BLaER1 (cell line): ENCODE results near the gene MAP3K14.
A peak's percentile ranks its signal among the peaks of the same experiment; 100 is the strongest.

Source experiments
- H3K27ac ChIP-seq: shearing (Covaris generic); formaldehyde crosslinking; 2 replicates; pipeline ENCODE4 v1.8.1; 2022
- H3K27me3 ChIP-seq: shearing (Covaris generic); formaldehyde crosslinking; 2 replicates; pipeline ENCODE4 v1.8.1; 2022
- H3K36me3 ChIP-seq: shearing (Covaris generic); formaldehyde crosslinking; 2 replicates; pipeline ENCODE4 v1.8.1; 2022
- H3K4me1 ChIP-seq: shearing (Covaris generic); formaldehyde crosslinking; 2 replicates; pipeline ENCODE4 v1.8.1; 2022
- H3K4me2 ChIP-seq: shearing (Covaris generic); formaldehyde crosslinking; 2 replicates; pipeline ENCODE4 v1.8.1; 2022
- H3K4me3 ChIP-seq: shearing (Covaris generic); formaldehyde crosslinking; 2 replicates; pipeline ENCODE4 v1.8.1; 2022
- H3K9ac ChIP-seq: shearing (Covaris generic); formaldehyde crosslinking; 2 replicates; pipeline ENCODE4 v1.8.1; 2022
- H3K9me3 ChIP-seq: shearing (Covaris generic); formaldehyde crosslinking; 2 replicates; pipeline ENCODE4 v1.8.1; 2022
- H4K20me1 ChIP-seq: shearing (Covaris generic); formaldehyde crosslinking; 2 replicates; pipeline ENCODE4 v1.8.1; 2022
- Cebpa-rat ChIP-seq: shearing (Covaris generic); IDR thresholded peaks from 2 replicates; pipeline ENCODE4 v1.8.1; 2022

Gene MAP3K14

DNA sequence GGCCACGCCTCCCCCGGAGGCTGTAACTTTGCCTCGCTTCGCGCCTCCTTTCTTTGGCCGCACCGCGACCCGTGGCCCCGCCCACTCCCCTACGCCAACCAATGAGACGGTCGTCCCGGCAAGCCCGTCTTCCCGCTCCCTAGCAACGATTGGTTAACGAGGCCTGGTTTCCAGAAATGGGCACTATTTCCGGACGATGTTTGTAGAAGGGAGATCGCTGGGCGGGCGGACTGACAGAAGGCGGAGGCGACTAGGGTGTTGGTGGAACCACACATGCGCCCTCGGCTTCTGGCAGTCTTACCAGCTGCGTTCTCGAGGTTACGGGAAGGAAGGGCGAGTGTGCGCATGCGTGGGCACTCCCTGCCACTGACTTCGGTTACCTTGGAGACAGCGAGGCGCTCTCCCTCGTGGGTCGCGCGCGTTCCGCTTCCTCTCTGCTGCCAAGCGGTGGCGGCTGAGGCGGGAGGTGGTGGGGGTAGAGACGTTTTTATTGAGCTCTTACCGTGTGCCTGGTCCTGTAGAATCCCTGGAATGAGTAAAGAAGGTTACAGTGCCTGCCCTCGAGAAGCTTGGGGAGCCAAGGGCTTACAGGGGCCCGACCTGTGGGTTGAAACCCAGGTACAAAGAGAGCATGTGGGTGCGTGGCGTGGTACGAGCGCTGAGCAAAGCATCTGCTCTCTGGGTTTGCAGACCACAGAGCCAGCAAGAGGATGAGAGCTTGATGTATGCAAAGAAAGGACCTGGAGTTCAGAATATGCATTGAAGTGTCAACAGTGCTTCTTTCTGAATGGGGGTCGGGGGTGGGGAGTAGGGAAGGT, 500 bp upstream of the MAP3K14 start:
- Histone ChIP-seq H3K4me2 (peak overlapping the region; percentile 89), H3K36me3 (no peaks in the 10 kb centered on the region), H4K20me1 (peaks cover 13% of the 10 kb centered on the region), H3K9ac (peak overlapping the region; percentile 96), H3K4me1 (peaks cover 58% of the 10 kb centered on the region), H3K27ac (peak overlapping the region; percentile 93), H3K27me3 (no peaks in the 10 kb centered on the region), H3K4me3 (peak overlapping the region; percentile 93), H3K9me3 (no peaks in the 10 kb centered on the region)
- no peak for TF ChIP-seq Cebpa-rat

DNA sequence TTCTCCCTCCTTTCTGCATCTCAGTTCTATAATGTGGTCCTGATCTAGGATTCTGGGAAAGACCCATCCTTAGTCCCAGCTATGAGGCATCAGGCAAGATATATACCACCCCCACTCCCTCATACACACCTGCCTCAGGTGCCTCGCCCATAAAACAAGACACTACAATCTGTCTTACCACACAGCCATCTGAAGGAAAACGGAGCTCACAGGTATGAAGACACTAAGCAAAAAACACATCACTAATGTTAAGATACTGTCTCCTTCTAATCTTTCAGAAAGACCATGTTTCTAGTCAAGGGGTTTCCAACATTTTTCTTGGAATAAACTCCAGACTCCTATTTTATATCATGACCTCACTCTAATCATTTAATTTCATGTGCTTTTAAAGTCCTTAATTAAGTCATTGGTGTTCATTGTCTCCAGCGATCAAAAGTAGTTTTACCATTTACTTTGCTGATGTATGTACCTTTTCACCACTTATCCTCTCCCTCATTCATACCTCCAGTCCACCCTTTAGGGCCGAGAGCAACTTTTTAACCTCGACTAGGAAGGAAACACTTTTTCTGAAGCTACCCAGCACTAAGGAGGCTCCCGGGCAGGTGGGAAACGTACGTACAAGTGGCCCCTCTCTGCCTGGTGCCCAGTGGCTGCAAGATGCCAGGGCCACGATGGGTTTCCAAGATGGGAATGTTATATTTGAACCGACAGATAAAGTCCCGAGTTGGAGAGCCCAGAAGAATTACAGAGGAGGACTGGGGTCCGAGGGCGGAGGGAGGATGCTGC, 979 bp downstream of the MAP3K14 start:
- Histone ChIP-seq H3K27ac (peak overlapping the region; percentile 93), H3K4me2 (peak overlapping the region; percentile 95), H3K36me3 (peaks cover 11% of the 10 kb centered on the region; the same call in 1 of the 2 replicates), H3K27me3 (no peaks in the 10 kb centered on the region), H3K4me3 (peak overlapping the region; percentile 93), H4K20me1 (peaks cover 13% of the 10 kb centered on the region), H3K9me3 (no peaks in the 10 kb centered on the region), H3K9ac (peak overlapping the region; percentile 96), H3K4me1 (peaks cover 64% of the 10 kb centered on the region)
- no peak for TF ChIP-seq Cebpa-rat

DNA sequence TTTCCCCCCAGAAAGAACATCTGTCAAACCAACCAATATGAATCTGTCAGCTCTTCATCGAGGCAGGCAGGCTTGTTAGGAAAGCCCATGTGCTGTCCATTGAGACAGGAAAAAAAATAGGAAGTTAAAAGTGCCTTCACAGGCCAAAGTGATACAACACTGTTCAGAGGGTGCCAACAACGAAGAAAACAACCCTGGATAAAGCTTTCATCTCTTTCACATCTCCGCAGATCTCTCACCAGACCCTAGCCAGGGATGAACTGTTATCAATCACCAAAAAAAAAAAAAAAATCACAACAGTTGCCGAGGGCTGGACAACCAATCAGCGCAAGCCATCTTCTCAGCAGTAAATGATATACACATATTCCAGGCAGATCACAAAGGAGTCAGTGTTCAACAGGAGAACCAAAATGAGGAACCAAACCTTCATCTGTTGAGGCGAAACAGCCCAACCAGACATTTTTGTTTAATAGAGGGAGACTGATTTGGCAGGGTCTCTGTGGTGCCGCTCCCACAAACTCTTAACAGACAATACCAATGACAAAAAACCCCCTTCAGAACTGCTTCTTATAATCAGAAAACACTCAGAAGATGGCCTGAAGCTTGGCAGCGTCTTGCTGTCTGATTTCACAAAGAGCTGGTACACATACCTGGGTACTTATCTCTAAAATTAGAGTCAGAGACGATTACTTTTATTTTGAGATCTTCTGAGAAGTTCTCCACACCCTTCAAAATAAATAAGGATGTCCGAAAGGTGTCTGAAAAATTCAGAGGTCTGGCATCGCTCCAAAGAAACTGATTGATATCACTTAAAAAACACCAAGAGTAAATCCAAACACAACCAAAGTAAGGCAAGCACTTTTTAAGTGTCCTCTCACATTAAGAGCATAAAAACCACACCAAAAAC, 1.8 kb downstream of the MAP3K14 start:
- Histone ChIP-seq H3K27ac (peak overlapping the region; percentile 93), H3K4me1 (peaks cover 71% of the 10 kb centered on the region), H3K27me3 (no peaks in the 10 kb centered on the region), H3K4me2 (peak overlapping the region; percentile 95), H3K4me3 (peak overlapping the region; percentile 93), H3K9ac (peak overlapping the region; percentile 96), H4K20me1 (peaks cover 13% of the 10 kb centered on the region), H3K9me3 (no peaks in the 10 kb centered on the region), H3K36me3 (peaks cover 20% of the 10 kb centered on the region)
- TF ChIP-seq Cebpa-rat: no peak

DNA sequence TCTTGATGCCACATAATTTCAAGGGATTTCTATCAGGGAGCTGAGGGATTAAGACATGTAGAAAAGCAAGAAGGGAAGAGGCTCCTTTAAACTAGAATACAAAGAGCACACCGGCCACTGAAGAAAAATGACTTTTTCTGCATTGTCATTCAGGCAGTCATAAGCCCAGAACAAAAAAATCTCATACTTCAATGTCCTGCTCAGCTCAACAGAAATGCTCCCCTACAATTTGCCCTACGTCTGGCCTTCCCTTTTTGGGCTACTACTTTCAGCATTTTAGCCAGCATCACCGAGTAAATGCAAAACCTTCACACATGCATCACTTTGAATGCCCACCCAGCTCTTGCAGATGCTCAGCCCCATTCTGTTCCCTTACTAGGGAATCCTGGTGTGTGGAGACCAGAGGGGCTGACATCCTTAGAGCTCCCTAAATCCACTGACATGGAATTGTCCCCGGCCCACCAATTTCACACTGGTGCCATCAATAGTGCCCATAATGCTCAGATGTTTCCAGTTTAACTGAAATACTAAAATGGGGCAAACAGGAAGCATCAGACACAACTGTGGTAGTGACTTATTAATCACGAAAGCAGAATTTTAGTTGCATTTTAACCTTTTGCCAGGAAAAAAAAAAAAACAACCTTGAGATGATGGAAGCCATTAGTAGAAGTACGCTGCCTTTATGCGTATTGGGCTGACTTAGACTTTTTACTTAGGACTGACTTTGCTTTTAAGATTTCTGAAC, 2.7 kb downstream of the MAP3K14 start:
- H3K9ac ChIP-seq: peak overlapping the region; percentile 96
- H3K4me1 ChIP-seq: peaks cover 78% of the 10 kb centered on the region
- H3K9me3 ChIP-seq: no peaks in the 10 kb centered on the region
- peaks cover 13% of the 10 kb centered on the region for H4K20me1 ChIP-seq
- H3K36me3 ChIP-seq: peaks cover 28% of the 10 kb centered on the region
- H3K4me2 ChIP-seq: peak overlapping the region; percentile 95
- H3K27ac ChIP-seq: peak overlapping the region; percentile 93
- H3K4me3 ChIP-seq: peak overlapping the region; percentile 93
- H3K27me3 ChIP-seq: no peaks in the 10 kb centered on the region
- TF ChIP-seq Cebpa-rat: no peak

DNA sequence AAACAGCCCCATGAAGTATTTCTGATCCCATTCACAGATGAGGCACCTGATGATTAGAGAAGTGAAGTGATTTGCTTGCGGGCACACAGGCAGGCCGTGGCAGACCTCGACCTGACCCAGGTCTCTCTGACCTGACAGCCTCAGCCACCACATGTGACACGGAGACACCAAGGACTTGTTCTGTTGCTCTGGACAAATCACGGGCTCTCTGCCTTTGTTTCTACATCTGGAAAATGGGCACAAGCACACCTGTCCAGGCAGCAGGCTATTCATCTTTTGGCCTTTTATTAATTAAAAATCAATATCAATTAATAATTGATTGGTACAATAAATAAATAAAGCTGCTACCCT, 3.4 kb downstream of the MAP3K14 start:
- H3K27ac ChIP-seq: peak overlapping the region; percentile 93
- H3K4me3 ChIP-seq: peak overlapping the region; percentile 93; the same call in 1 of the 2 replicates

DNA sequence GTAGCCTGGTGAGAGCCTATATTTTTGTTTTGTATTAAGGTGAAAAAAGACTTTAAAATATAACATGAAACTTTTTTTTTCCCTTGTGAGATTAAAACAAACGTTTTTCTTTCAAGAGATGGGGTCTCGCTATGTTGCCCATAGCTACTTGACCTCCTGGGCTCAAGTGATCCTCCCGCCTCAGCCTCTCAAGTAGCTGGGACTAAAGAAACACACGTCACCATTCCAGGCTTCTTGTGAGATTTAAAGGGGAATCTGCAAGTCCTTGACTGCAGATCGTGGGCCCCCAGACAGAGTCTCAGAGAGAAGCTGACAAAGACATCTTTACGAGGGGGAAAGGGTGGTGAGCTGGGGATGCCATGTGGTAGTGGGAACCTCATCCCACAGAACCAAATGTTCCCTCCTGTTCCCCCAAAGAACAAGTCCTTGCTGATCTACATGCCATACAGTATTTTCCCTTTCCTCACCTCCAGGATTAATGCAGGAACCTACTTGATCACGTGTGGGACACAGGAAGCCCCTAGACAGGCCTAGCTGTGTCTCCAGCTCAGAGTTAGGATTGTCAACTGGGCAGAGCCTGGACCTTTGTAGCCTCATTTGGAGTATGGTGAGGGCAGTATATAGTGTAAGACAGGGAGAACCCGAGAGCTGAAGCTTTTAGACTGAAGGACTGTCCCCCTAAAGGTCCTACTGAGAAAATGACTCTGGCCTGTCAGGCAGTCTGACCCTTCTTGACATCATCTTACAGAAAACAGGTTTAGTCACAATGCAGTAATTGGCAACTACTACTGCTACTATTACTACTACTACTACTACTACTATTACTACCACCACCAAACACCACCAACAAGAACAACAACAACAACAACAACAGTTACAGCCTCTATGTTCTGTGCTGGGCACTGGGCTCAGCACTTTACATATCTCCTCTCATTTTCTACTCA, 4.1 kb downstream of the MAP3K14 start:
- no peak for TF ChIP-seq Cebpa-rat
- H3K4me2 ChIP-seq: peak overlapping the region; percentile 95
- peak overlapping the region; percentile 93 for H3K27ac ChIP-seq
- H3K36me3 ChIP-seq: peaks cover 41% of the 10 kb centered on the region
- H3K9me3 ChIP-seq: no peaks in the 10 kb centered on the region
- no peaks in the 10 kb centered on the region for H3K27me3 ChIP-seq
- H3K4me3 ChIP-seq: peak overlapping the region; percentile 41
- peak overlapping the region; percentile 96 for H3K9ac ChIP-seq
- H3K4me1 ChIP-seq: peaks cover 81% of the 10 kb centered on the region
- peaks cover 13% of the 10 kb centered on the region for H4K20me1 ChIP-seq

More for the DNA sequence above, 3.4 kb downstream of the MAP3K14 start:
- Histone ChIP-seq H4K20me1 (peaks cover 13% of the 10 kb centered on the region), H3K27me3 (no peaks in the 10 kb centered on the region), H3K4me1 (peaks cover 81% of the 10 kb centered on the region), H3K9me3 (no peaks in the 10 kb centered on the region), H3K36me3 (peaks cover 36% of the 10 kb centered on the region), H3K9ac (peak overlapping the region; percentile 96), H3K4me2 (peak overlapping the region; percentile 95)
- TF ChIP-seq Cebpa-rat: no peak

DNA sequence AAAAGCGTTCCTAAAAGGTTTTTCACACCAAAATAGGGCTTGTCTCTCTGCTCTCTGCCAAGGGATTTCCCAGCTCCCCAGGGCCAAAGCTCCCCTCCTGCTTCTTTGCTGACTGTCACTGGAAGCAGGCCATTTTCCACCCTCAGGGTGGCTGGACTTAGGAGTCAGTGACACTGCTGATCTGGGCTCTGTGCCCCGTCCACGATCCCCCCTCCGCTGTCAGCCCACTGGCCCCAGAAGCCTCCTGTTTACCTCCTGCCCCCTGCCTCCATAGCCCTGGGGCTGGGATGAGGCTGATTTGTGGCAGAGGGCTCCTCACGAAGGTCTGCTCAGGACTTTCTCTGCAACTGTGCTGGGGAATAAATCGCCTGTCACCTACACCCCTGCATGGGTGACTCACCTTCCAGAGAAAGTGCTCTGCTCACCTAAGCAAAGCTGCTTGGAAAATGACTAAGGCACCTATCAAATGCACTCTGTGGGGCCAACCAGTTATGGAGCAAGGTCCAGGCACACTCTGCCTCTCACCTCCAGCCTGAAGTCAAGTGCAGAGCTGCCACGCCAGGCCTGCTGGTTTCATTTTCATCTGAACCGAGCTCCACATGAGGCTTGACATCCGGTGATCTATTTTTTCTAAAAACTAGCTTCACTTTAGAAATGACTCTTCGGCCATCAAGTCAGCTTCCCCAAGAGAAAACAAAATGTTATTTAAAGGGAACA, 4.9 kb downstream of the MAP3K14 start:
- Histone ChIP-seq H3K9ac (peak overlapping the region; percentile 96), H3K4me2 (peak overlapping the region; percentile 95), H3K36me3 (peaks cover 41% of the 10 kb centered on the region), H3K4me1 (peaks cover 87% of the 10 kb centered on the region), H3K9me3 (no peaks in the 10 kb centered on the region), H4K20me1 (peaks cover 13% of the 10 kb centered on the region), H3K27me3 (no peaks in the 10 kb centered on the region), H3K4me3 (peak overlapping the region; percentile 41), H3K27ac (peak overlapping the region; percentile 93)
- no peak for TF ChIP-seq Cebpa-rat
